HuH-7.5 (cell line): ENCODE measurements around the gene PHACTR3.

ENCODE experiments used
- DNase-seq: peaks from one replicate; pipeline ENCODE4 v3.0.0; 2011; ENCODE audit warnings: low spot score

PHACTR3 gene

GRCh38 chr20:59802471-59803221, 198.3 kb downstream of the PHACTR3 start:
- no peak for DNase-seq

GRCh38 chr20:59804347-59804746, 200.0 kb downstream of the PHACTR3 start:
- DNase-seq = no peak

GRCh38 chr20:59804871-59805665, 200.7 kb downstream of the PHACTR3 start:
- no peak for DNase-seq

- DNase-seq = no peak
These were observed 201.6 kb downstream of the PHACTR3 start for GRCh38 chr20:59805786-59806577.

- DNase-seq = no peak
These were observed 202.2 kb downstream of the PHACTR3 start for GRCh38 chr20:59806578-59806975.

GRCh38 chr20:59807909-59808728, 203.8 kb downstream of the PHACTR3 start:
- no peak for DNase-seq

GRCh38 chr20:59808729-59809381, 204.5 kb downstream of the PHACTR3 start:
- DNase-seq = no peak

GRCh38 chr20:59809630-59810448, 205.5 kb downstream of the PHACTR3 start:
- DNase-seq = no peak

GRCh38 chr20:59810449-59811187, 206.3 kb downstream of the PHACTR3 start:
- no peak for DNase-seq

GRCh38 chr20:59811681-59812171, 207.4 kb downstream of the PHACTR3 start:
- DNase-seq = no peak

GRCh38 chr20:59812286-59813125, 208.2 kb downstream of the PHACTR3 start:
- no peak for DNase-seq

GRCh38 chr20:59813126-59813947, 209.0 kb downstream of the PHACTR3 start:
- no peak for DNase-seq

- DNase-seq = no peak
These were observed 209.9 kb downstream of the PHACTR3 start for GRCh38 chr20:59813948-59814839.

GRCh38 chr20:59814840-59815340, 210.6 kb downstream of the PHACTR3 start:
- DNase-seq = no peak

GRCh38 chr20:59816146-59816738, 211.9 kb downstream of the PHACTR3 start:
- no peak for DNase-seq

- DNase-seq = no peak
These were observed 213.1 kb downstream of the PHACTR3 start for GRCh38 chr20:59817406-59817805.
